Stimulated activated CD8-positive, alpha-beta memory T cell treated with anti-CD3 and anti-CD28 coated beads, Interleukin-2, amount 100 ng/mL, for 48 hours (primary cell): ENCODE data around the gene FBXO2.

Experiments used
- DNase-seq, 2 donors: peaks; one replicate each; pipeline ENCODE4 v3.0.0-alpha.2; 2020; ENCODE audit warnings: low read depth in 2 of 2

The FBXO2 gene

DNA sequence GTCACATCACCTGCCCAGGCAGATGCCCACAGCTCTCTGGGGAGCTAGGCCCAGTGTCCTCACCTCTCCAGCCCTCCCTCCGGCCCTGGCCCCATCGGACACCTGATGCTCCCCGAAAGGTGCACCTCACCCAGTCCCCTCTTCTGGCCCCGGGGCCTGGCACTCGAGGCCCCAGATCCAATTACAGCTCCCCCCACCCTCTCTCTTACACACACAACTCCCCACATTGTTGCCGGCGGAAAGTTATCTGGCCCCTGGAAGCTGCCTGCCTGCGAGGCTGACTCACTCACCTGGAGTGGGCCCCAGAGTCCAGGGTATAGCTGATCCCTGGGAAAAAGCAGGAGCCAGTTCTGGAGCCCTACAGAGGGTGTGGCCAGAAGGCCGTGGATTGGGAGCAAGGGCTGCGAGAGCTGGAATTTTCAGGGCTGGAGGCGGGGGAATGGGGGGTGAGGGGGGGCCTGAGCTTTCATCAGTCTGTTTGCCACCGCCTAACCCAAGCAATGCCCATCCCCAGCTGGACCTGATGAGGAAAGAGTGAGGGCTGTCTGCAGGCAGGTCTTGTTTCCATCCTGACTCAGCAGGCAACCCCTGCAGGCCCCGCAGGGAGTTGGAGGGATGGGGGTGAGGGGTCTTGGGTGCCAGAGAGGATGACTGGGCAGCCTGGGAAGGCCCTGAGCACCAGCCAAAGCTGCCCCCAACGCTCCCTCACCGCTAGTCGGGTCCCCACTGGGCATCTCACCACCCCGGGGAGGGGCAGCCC lies 948 bp downstream of the FBXO2 start:
- no peak for DNase-seq

DNA sequence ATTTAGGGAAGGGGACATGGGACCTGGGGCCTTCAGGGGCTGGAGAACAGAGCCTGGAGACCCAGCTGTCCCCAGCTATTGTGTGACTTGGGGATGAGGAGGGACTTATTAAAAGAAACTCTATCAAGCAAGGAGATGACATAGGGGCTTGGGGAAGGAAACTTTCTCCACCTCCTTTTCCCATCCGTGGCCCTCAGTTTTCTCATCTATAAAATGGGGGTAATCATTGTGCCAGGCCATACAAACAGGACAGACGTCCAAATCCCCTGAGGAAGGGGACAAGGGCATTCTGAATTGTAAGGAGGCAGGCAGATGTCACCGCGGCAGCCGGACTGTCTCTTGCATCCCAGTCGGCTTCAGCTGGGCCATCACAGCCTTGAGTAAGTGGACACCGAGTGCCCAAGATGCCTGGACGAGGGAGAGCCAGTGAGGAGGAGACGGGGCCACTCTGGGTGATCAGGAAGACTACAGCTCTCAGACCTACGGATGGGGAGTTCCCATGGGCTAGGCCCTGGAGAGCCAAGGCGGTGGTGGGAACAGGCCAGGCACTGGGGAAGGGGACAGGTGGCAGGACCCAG lies 1.9 kb downstream of the FBXO2 start:
- DNase-seq = no peak

- DNase-seq = no peak
Observed at GRCh38 chr1:11651017-11651416, 3.2 kb downstream of the FBXO2 start.

GRCh38 chr1:11650331-11650991 lies 3.8 kb downstream of the FBXO2 start:
- DNase-seq = peak; percentile 80

DNA sequence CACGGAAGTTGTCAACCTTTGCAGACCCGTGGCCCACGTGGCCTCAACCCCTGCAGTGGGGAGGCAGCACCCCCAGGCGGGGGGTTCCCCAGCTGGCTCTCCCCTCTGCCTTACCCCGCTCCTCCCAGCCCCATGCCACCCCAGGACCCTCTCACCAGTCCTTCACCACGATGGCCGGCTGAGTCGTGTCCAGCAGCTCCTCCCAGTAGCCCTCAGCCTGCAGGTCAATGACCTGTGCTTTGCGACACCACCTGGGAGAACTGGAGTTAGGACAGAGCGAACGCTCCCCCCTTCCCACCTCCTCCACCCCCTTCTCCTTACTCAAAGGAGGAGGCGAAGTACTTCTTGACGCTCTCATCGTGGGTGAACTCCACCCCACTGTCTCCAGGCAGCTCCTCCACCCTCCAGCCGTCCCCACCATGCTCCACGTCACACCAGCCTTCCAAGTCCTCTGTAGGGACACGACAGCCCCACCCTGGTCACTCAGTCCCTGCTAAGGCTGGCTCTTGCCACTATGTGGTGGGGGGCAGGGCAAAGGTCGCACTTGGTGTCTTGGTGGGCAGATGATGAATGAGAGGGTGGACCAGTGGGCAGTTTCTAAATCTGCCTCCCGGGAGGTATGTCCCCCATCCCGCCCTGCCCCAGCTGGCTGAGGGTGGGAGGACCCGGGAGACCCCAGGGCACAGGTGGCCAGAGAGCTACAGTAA lies 4.5 kb downstream of the FBXO2 start:
- DNase-seq = no peak

DNA sequence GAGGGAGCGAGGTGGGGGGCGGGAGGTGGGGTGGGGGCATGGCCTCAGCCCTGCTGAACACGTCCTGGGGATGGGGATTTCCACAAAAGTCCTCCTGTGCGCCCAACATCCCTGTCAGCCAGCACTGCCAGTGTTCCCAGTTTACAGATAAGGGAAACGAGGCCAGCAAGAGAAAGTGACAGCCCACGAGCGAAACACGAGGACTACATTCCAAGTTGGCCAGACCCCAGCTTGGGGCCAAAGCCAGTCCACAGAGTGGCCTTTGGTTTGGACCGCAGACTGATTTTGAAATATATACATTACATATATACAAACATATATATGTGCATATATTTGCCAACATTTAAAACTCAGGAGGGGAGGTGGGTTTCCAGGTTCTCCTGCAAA lies 5.0 kb downstream of the FBXO2 start:
- no peak for DNase-seq

GRCh38 chr1:11648732-11649158 lies 5.5 kb downstream of the FBXO2 start:
- peak in 1 of 2 donors; percentile 32 for DNase-seq

DNA sequence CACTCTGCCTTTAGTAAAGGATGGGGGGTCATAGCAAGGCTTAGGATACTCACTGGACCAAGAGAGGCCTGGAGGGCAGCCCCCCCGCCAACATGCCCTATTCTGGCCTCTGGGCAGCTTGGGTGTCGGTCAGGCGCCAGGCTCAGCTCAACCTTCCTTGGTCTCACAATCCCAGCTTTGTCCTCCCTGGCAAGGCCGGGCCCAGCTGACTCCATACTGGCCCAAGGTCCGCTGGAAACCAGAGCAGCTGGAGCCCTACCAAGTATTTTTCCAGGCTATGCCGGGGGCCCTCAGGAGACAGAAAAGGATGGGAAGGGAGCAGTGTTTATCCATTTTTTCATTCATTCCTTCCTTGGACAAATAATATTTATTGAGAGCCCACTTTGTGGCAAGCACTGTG lies 6.2 kb downstream of the FBXO2 start:
- DNase-seq = no peak

DNA sequence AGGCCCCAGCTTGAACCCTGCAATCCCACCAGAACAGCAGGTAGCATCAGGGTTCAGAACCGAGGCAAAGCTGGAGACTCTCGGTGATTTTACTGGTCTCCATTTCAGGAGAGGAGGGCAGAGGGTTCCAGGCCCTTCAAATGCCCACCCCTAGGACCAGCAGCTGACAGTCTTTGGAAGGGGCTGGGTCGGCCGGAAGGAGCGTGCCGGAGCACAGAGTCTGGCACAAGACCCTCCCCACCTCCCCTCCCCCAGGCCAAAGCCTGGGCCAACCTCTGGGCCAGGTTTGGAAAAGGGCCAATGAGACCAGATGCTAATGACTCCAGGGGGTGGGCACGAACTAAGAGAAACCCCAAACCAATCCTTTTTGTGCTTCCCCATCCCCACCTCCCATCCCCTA lies 6.9 kb downstream of the FBXO2 start:
- DNase-seq = no peak

- no peak for DNase-seq
Observed at GRCh38 chr1:11646317-11646716, 7.9 kb downstream of the FBXO2 start.

DNA sequence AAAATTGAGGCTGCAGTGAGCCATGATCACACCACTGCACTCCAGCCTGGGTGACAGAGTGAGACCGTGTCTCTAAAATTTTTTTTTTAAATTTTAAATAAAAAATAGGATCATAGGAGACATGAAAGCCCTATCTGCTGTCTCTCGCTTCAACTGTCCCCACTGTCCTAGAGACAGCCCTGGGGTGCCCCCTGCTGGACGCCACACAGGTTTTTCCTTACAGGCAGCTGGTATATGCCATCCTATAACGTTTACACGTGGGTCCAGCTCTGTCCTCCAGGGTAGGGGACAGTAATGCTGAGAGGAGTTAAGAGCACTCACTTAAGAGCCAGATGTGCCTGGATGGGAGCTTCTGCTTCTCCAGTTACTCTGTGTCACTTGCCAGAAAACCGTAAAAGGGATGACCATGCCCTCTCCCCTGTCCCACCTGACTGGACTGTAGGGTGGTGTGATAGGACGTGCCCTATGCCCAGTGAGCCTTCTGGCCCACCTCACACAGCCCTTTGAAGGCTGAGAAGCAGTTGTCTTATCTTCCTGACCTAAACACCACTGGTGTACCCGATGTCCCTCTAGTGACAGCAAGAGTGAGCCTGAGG lies 8.5 kb downstream of the FBXO2 start:
- DNase-seq = peak; percentile 80 to 82

DNA sequence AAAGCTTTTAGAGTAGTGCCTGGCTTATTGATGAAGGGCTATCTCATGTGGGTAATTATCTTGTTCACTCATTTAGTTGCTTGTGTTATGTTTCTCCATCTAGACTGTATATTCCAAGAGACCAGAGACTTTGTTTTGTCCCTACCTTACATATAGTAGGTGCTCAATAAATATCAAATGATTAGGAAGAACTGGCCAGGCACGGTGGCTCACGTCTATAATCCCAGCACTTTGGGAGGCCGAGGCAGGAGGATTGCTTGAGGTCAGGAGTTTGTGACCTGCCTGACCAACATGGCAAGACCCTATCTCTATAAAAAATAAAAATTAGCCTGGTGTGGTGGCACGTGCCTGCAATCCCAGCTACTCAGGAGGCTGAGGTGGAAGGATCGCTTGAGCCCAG lies 9.0 kb downstream of the FBXO2 start:
- no peak for DNase-seq

GRCh38 chr1:11643782-11644181 lies 10.4 kb downstream of the FBXO2 start:
- DNase-seq = no peak

- peak; percentile 18 to 57 for DNase-seq
Observed at GRCh38 chr1:11642418-11643017, 11.7 kb downstream of the FBXO2 start.

DNA sequence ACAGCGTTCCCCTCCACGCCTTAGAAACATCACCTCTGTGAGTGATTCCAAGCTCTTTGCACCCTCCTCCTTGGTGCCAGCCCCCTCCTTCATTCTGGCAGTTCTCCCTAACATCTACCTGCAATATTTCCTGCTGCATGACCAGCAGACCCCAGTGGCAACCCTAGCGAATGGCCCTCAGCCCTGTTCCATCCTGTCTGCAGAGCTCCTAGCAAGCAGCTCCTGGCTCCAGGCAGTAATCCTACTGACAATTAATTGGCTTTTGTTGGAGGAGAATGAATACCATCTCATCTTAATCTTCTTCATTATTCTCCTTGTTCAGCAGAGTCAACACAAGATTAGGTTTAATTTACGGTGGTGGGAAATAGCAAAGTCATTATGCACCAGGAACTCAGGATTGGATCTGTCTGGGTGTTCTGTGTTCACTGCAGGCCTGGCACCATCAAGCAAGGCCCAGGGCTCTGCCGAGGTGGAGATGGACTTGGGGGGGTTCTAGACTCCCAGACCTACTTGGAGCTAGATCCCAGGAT lies 12.4 kb downstream of the FBXO2 start:
- DNase-seq = no peak

- no peak for DNase-seq
Observed at GRCh38 chr1:11640944-11641343, 13.3 kb downstream of the FBXO2 start.

GRCh38 chr1:11640101-11640500 lies 14.1 kb downstream of the FBXO2 start:
- DNase-seq = no peak

DNA sequence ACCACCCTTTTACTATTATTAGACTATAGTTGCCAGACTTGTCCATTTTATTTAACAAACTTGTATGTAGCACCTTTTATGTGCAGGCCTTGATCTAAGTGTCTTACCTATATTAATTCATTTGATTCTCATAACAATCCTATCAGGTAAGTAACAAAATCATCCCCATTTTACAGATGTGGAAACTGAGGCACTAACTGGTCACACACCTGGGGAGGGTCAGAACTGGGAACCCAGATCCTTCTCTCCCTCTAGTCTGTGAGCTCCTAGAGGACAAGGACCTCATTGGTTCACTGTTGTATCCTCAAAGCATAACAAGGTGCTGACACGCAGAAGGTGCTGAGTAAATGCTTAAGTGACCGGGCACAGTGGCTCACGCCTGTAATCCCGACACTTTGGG lies 14.9 kb downstream of the FBXO2 start:
- DNase-seq = no peak

DNA sequence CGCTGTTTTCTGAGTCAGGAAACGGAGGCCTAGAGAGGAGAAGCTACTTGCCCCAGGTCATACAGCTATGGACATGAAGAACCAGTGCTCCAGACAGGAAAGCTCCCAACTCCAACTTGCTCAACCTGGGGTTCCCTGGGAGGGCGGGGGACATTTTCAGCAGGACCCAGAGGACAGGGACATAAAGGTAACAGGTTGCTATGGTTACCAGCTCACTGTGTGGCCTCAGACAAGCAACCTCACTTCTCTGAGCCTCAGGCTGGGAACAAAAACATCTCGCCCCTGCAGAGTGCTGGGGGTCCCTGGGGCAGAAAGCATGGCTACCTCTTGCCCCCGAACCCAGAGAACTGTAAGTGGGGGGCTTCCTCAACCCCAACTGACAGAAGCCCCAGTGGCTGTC lies 16.1 kb downstream of the FBXO2 start:
- no peak for DNase-seq

GRCh38 chr1:11634365-11635192 lies 19.6 kb downstream of the FBXO2 start:
- no peak for DNase-seq
